ENCODE measurements around the gene ENPP6. TPM values are rescaled to one million over a fixed set of nuclear protein-coding genes. Genes with fewer than 3 reads are reported as not detected.

The ENPP6 gene
- total and polyA plus RNA-seq, 2 donors (not counting 3 experiments of a cell fraction or from before 2014, with no cell fraction given), result not detected

GRCh38 chr4:184104419-184105101 is 113.1 kb downstream of the ENPP6 start:
- Histone ChIP-seq H3K4me3 (replicated peaks in 1 of 3; ENCODE audit: insufficient read depth in 1 of 3, low read depth in 1 of 3, low read length in 3 of 3) (no peak overlapping the region), H3K9me3 (replicated peaks; ENCODE audit: control insufficient read depth, insufficient read depth, low read length) (no peaks in the 10 kb centered on the region), H3K27ac (ENCODE audit: insufficient read depth, low read depth, low read length) (no peak overlapping the region), H3K4me2 (ENCODE audit: insufficient read depth, low read length) (no peak overlapping the region), H3K9me1 (replicated peaks; ENCODE audit: control insufficient read depth, extremely low read depth, insufficient read depth, low read length) (no peaks in the 10 kb centered on the region), H3K36me3 (ENCODE audit: control insufficient read depth in 2 of 2, extremely low read depth in 1 of 2, insufficient read depth in 2 of 2, low read length in 2 of 2) (no peaks in the 10 kb centered on the region), H3K4me1 (ENCODE audit: control insufficient read depth, extremely low read depth, insufficient read depth, low read length) (no peaks in the 10 kb centered on the region), H4K20me1 (replicated peaks; ENCODE audit: control insufficient read depth, extremely low read depth, insufficient read depth, low read length) (no peaks in the 10 kb centered on the region), H3K79me2 (ENCODE audit: control insufficient read depth, insufficient read depth, low read length) (no peaks in the 10 kb centered on the region), H3K27me3 (ENCODE audit: control insufficient read depth in 2 of 2, insufficient read depth in 2 of 2, low read length in 2 of 2) (no peaks in the 10 kb centered on the region), H3K9ac (replicated peaks; ENCODE audit: extremely low read depth, insufficient read depth, low read length) (no peak overlapping the region), H2AFZ (ENCODE audit: low read depth, low read length) (no peak overlapping the region)
- no peak for TF ChIP-seq POLR2AphosphoS5 (IDR thresholded peaks at IDR 0.05; ENCODE audit: insufficient read depth, low read depth, low read length)
- no peak for TF ChIP-seq FOS (IDR thresholded peaks at IDR 0.05; ENCODE audit: borderline replicate concordance, insufficient read depth, low read length)
- TF ChIP-seq EZH2 (IDR thresholded peaks at IDR 0.05; ENCODE audit: borderline replicate concordance, low read depth, low read length, severe bottlenecking), result no peak
- TF ChIP-seq, protein P1, sequence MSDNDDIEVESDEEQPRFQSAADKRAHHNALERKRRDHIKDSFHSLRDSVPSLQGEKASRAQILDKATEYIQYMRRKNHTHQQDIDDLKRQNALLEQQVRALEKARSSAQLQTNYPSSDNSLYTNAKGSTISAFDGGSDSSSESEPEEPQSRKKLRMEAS (IDR thresholded peaks at IDR 0.05; ENCODE audit: insufficient read depth, insufficient read length), result no peak
- TF ChIP-seq POLR2A (IDR thresholded peaks at IDR 0.05; ENCODE audit: low read depth, low read length), result no peak
- TF ChIP-seq MYC (IDR thresholded peaks at IDR 0.05; ENCODE audit: low read depth, low read length), result no peak
- no peak for TF ChIP-seq JUN (IDR thresholded peaks at IDR 0.05; ENCODE audit: borderline replicate concordance, insufficient read depth, insufficient read length, low read depth)
- TF ChIP-seq GATA2 (IDR thresholded peaks at IDR 0.05; ENCODE audit: insufficient read depth, insufficient read length, low read depth, low read length), result no peak
- TF ChIP-seq CTCF (IDR thresholded peaks at IDR 0.05; ENCODE audit: extremely low read depth in 1 of 2, insufficient read depth in 1 of 2, low read depth in 1 of 2, low read length in 2 of 2), result no peak
- FAIRE-seq, result no peak
- dilution Hi-C loops (cut with MboI; ENCODE audit: extremely low pct_ligation_motif_present, low sequenced_read_pairs) (no loop called here), intact Hi-C loops (cut with micrococcal nuclease) (no loop called here)
- POLR2A ChIA-PET, result no interaction called here
- no peak for DNase-seq (ENCODE audit: low read depth, low spot score)
- no TSS peak for BruUV-seq (replicated peaks)
- CTCF ChIA-PET, result no interaction called here

Data from endothelial cell of umbilical vein (primary cell).